HepG2 (cell line): Measurements from ENCODE around the gene PRMT7. TPM values are rescaled to one million over a fixed set of nuclear protein-coding genes. Genes with fewer than 3 reads are reported as not detected.

Experiments used
- BRD4 ChIP-seq: sonication (generic); formaldehyde crosslinking; IDR thresholded peaks from 2 replicates; pipeline ENCODE4 v1.4.0; 2020; ENCODE audit warnings: missing genetic modification reagents
- CBX5 ChIP-seq: sonication (generic); formaldehyde crosslinking; IDR thresholded peaks from 2 replicates; pipeline ENCODE4 v1.4.0; 2020; ENCODE audit warnings: missing genetic modification reagents, borderline replicate concordance
- CHD4 ChIP-seq: fragments of 200-600 bp; sonication (generic); IDR thresholded peaks from 2 replicates; pipeline ENCODE4 v1.7.0; 2017; ENCODE audit warnings: mild to moderate bottlenecking, low read length, borderline replicate concordance
- FOXK2 ChIP-seq: fragments of 450-650 bp; IDR thresholded peaks from 2 replicates; pipeline ENCODE4 v1.6.1; 2016
- FOXP1 ChIP-seq, 2 experiments: fragments of 450-650 bp in 1 of 2; IDR thresholded peaks; 2 replicates each; pipeline ENCODE4 v1.6.1; 2017 to 2018; ENCODE audit warnings: antibody characterized with exemption in 1 of 2
- HDAC6 ChIP-seq: fragments of 200-600 bp; sonication (generic); IDR thresholded peaks from 2 replicates; pipeline ENCODE4 v1.7.0; 2017; ENCODE audit warnings: mild to moderate bottlenecking, antibody characterized with exemption, low read length, low read depth
- ISX ChIP-seq: sonication (generic); formaldehyde crosslinking; conservative IDR thresholded peaks from 2 replicates; pipeline ENCODE4 v1.5.0; 2020; ENCODE audit warnings: missing genetic modification reagents
- KDM1A ChIP-seq: IDR thresholded peaks from 2 replicates; pipeline ENCODE4 v1.6.1; 2016; ENCODE audit warnings: missing compliant biosample characterization
- NCOA1 ChIP-seq: sonication (generic); formaldehyde crosslinking; IDR thresholded peaks from 2 replicates; pipeline ENCODE4 v1.9.0; 2021; ENCODE audit warnings: missing genetic modification reagents
- RFXANK ChIP-seq: IDR thresholded peaks from 2 replicates; pipeline ENCODE4 v1.6.1; 2016
- RXRB ChIP-seq: IDR thresholded peaks from 2 replicates; pipeline ENCODE4 v1.6.1; 2016; ENCODE audit warnings: borderline replicate concordance, missing genetic modification reagents, missing compliant biosample characterization
- SMARCE1 ChIP-seq: fragments of 450-650 bp; IDR thresholded peaks from 2 replicates; pipeline ENCODE4 v1.6.1; 2017; ENCODE audit warnings: borderline replicate concordance
- SYNCRIP ChIP-seq: fragments of 200-400 bp; formaldehyde crosslinking; IDR thresholded peaks from 2 replicates; pipeline ENCODE4 v1.6.1; 2018; ENCODE audit warnings: mild to moderate bottlenecking, low read depth, low read length; ENCODE audit not compliant: insufficient read depth
- TBX2 ChIP-seq: sonication (generic); formaldehyde crosslinking; IDR thresholded peaks from 2 replicates; pipeline ENCODE4 v1.5.0; 2020; ENCODE audit warnings: missing genetic modification reagents, mild to moderate bottlenecking, borderline replicate concordance
- ZBTB7A ChIP-seq: sonication (generic); formaldehyde crosslinking; IDR thresholded peaks from 2 replicates; pipeline ENCODE4 v1.8.0; 2022; ENCODE audit warnings: mild to moderate bottlenecking, missing genetic modification reagents
- ZBTB8A ChIP-seq: sonication (generic); formaldehyde crosslinking; IDR thresholded peaks from 2 replicates; pipeline ENCODE4 v1.4.0; 2020; ENCODE audit warnings: mild to moderate bottlenecking, low read depth, missing genetic modification reagents, borderline replicate concordance
- ZFP82 ChIP-seq: sonication (generic); formaldehyde crosslinking; IDR thresholded peaks from 2 replicates; pipeline ENCODE4 v1.5.1; 2020; ENCODE audit warnings: mild to moderate bottlenecking, missing genetic modification reagents, borderline replicate concordance
- ZIK1 ChIP-seq: sonication (generic); formaldehyde crosslinking; IDR thresholded peaks from 2 replicates; pipeline ENCODE4 v1.5.0; 2020; ENCODE audit warnings: mild to moderate bottlenecking, low read depth, missing genetic modification reagents, borderline replicate concordance
- ZNF124 ChIP-seq: sonication (generic); formaldehyde crosslinking; IDR thresholded peaks from 2 replicates; pipeline ENCODE4 v1.4.0; 2020; ENCODE audit warnings: missing genetic modification reagents
- ZNF234 ChIP-seq: sonication (generic); formaldehyde crosslinking; conservative IDR thresholded peaks from 2 replicates; pipeline ENCODE4 v1.5.1; 2020; ENCODE audit warnings: mild to moderate bottlenecking, missing genetic modification reagents
- ZNF335 ChIP-seq: sonication (generic); formaldehyde crosslinking; IDR thresholded peaks from 2 replicates; pipeline ENCODE4 v1.4.0; 2020; ENCODE audit warnings: missing genetic modification reagents
- ZNF83 ChIP-seq: sonication (generic); formaldehyde crosslinking; IDR thresholded peaks from 2 replicates; pipeline ENCODE4 v1.4.0; 2020; ENCODE audit warnings: missing genetic modification reagents, mild to moderate bottlenecking, borderline replicate concordance
- ZSCAN12 ChIP-seq: sonication (generic); formaldehyde crosslinking; IDR thresholded peaks from 2 replicates; pipeline ENCODE4 v1.9.0; 2021; ENCODE audit warnings: mild to moderate bottlenecking, missing genetic modification reagents
- ZSCAN22 ChIP-seq: sonication (generic); formaldehyde crosslinking; IDR thresholded peaks from 2 replicates; pipeline ENCODE4 v1.4.0; 2020; ENCODE audit warnings: mild to moderate bottlenecking, missing genetic modification reagents
- polyA plus RNA-seq, 8 experiments: library from polyadenylated mRNA; depleted of rRNA in 3 of 8; stranded (reverse) in 7 of 8; unstranded in 1 of 8; fragments of >200 nt; fragmentation: Illumina TruSeq in 4 of 8; extraction: Trizol in 4 of 8; gene quantifications; 2 replicates each; pipeline versions ENCODE4 v1.2.1 to v1.2.3, GENCODE V29; 2011 to 2016; ENCODE audit warnings: low read depth in 4 of 8, missing spikeins in 1 of 8, mixed read lengths in 1 of 8; ENCODE audit not compliant: insufficient read depth in 1 of 8
- total RNA-seq, 5 experiments: library from RNA; depleted of rRNA; stranded (reverse); fragments of >200 nt; fragmentation: Illumina TruSeq; extraction: Trizol; gene quantifications; 2 replicates each; pipeline ENCODE4 v1.2.3, GENCODE V29; 2016; ENCODE audit warnings: low read depth in 1 of 5
- TF ChIP-seq, protein P1 (sequence below): sonication (generic); formaldehyde crosslinking; IDR thresholded peaks from 2 replicates; pipeline ENCODE4 v1.5.0; 2020; ENCODE audit warnings: missing genetic modification reagents
- TF ChIP-seq, protein P2 (sequence below): conservative IDR thresholded peaks from 2 replicates; pipeline ENCODE4 v1.6.1; 2018; ENCODE audit warnings: missing genetic modification reagents
- TF ChIP-seq, protein P3 (sequence below): sonication (generic); formaldehyde crosslinking; IDR thresholded peaks from 2 replicates; pipeline ENCODE4 v1.8.0; 2022; ENCODE audit warnings: mild to moderate bottlenecking, missing genetic modification reagents, borderline replicate concordance

The PRMT7 gene
- total and polyA plus RNA-seq, 2 of the 13 experiments (the other 11 are each of a cell fraction or from before 2014, with no cell fraction given): 47.5 to 55.0 TPM

DNA sequence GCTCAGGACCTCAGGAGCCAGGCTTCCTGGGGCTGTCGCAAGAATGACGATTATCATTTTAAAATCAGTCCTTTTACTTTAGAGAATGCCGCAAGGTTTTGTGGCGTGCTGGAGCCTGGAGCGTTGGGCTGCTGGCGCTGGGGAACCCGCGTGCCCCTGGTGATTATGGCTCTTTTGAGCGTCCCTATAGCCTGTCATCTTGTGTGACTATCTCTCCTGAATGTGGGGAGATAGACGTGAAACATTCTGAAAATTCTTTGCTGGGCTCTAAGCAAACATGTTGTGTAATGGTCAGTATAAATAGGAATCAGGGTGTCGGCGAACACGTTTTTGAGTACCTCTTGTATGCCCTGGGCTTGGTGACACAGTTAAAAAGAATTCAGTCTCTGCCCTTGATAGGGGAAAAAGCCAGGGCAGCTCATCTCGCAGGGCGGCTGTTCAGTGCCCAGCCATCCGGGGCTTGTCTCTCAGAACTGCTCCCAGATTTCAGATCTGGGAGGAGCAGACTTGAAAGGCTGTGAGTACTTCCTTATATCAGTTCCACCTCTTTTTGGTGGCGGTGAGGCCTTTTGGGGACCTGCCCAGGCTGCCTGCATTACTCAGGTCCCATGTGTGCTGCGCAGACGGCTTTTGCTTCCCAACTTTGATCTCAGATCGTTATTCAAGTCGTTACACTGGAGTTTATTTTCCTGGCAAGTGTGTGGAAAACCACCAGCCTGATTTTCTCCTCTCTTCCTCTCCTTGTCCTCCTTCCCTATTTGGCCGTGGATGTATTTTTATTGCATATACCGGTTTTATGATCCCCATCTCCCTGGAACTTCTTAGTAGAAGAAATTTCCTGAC lies 45.5 kb upstream of the PRMT7 start (continued):
- TF ChIP-seq, protein P1, sequence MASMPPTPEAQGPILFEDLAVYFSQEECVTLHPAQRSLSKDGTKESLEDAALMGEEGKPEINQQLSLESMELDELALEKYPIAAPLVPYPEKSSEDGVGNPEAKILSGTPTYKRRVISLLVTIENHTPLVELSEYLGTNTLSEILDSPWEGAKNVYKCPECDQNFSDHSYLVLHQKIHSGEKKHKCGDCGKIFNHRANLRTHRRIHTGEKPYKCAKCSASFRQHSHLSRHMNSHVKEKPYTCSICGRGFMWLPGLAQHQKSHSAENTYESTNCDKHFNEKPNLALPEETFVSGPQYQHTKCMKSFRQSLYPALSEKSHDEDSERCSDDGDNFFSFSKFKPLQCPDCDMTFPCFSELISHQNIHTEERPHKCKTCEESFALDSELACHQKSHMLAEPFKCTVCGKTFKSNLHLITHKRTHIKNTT (CRISPR knock-in tag): no peak
- TF ChIP-seq SYNCRIP (no peak), BRD4 (CRISPR knock-in tag) (no peak), ZBTB7A (CRISPR knock-in tag) (no peak), CHD4 (no peak), FOXP1 (IDR thresholded peaks at IDR 0.05) (no peak), FOXP1 (CRISPR knock-in tag; IDR thresholded peaks at IDR 0.05) (peak; percentile 85; the same call in 1 of the 2 replicates), SMARCE1 (no peak), HDAC6 (no peak), RFXANK (CRISPR knock-in tag) (no peak), ZBTB8A (CRISPR knock-in tag) (no peak), ZSCAN12 (CRISPR knock-in tag) (peak; percentile 54; the same call in 1 of the 2 replicates), ZNF83 (no peak), KDM1A (0 out of 2 replicates have a peak, but pooled peaks have one; percentile 34), FOXK2 (peak; percentile 74; the same call in 1 of the 2 replicates), ISX (no peak), CBX5 (peak; percentile 38; the same call in 1 of the 2 replicates), NCOA1 (CRISPR knock-in tag) (peak; percentile 58; the same call in 1 of the 2 replicates), TBX2 (peak; percentile 98), ZNF234 (CRISPR knock-in tag) (no peak), ZFP82 (CRISPR knock-in tag) (0 out of 2 replicates have a peak, but pooled peaks have one; percentile 28), ZIK1 (CRISPR knock-in tag) (no peak), ZNF335 (CRISPR knock-in tag) (no peak), ZNF124 (CRISPR knock-in tag) (peak; percentile 24; the same call in 1 of the 2 replicates), RXRB (peak; percentile 95), ZSCAN22 (CRISPR knock-in tag) (no peak)
- TF ChIP-seq, protein P2, sequence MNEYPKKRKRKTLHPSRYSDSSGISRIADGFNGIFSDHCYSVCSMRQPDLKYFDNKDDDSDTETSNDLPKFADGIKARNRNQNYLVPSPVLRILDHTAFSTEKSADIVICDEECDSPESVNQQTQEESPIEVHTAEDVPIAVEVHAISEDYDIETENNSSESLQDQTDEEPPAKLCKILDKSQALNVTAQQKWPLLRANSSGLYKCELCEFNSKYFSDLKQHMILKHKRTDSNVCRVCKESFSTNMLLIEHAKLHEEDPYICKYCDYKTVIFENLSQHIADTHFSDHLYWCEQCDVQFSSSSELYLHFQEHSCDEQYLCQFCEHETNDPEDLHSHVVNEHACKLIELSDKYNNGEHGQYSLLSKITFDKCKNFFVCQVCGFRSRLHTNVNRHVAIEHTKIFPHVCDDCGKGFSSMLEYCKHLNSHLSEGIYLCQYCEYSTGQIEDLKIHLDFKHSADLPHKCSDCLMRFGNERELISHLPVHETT (CRISPR knock-in tag): peak; percentile 76; the same call in 1 of the 2 replicates
- TF ChIP-seq, protein P3, sequence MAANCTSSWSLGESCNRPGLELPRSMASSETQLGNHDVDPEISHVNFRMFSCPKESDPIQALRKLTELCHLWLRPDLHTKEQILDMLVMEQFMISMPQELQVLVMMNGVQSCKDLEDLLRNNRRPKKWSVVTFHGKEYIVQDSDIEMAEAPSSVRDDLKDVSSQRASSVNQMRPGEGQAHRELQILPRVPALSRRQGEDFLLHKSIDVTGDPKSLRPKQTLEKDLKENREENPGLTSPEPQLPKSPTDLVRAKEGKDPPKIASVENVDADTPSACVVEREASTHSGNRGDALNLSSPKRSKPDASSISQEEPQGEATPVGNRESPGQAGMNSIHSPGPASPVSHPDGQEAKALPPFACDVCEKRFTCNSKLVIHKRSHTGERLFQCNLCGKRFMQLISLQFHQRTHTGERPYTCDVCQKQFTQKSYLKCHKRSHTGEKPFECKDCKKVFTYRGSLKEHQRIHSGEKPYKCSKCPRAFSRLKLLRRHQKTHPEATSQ (CRISPR knock-in tag): no peak
